Measurements from ENCODE around the gene USP47.
A peak's percentile ranks its signal among the peaks of the same experiment; 100 is the strongest.

USP47 gene

GRCh38 chr11:11983427-11983826 lies 141.7 kb downstream of the USP47 start:
- no peak for TF ChIP-seq CTCF (IDR thresholded peaks at IDR 0.05; ENCODE audit: insufficient read depth, low read depth, low read length, missing control alignments)
- DNase-seq (ENCODE audit: low read depth), result no peak
- no peak overlapping the region for H3K4me3 ChIP-seq (ENCODE audit: low read length)

GRCh38 chr11:11984563-11984962 lies 142.8 kb downstream of the USP47 start:
- no peak for TF ChIP-seq CTCF (IDR thresholded peaks at IDR 0.05; ENCODE audit: insufficient read depth, low read depth, low read length, missing control alignments)

GRCh38 chr11:11985016-11985715 lies 143.4 kb downstream of the USP47 start:
- no peak overlapping the region for H3K4me3 ChIP-seq (ENCODE audit: low read length)
- peak; percentile 51 for DNase-seq (ENCODE audit: low read depth)
- TF ChIP-seq CTCF (IDR thresholded peaks at IDR 0.05; ENCODE audit: insufficient read depth, low read depth, low read length, missing control alignments), result no peak

More at GRCh38 chr11:11984563-11984962, 142.8 kb downstream of the USP47 start:
- no peak overlapping the region for H3K4me3 ChIP-seq (ENCODE audit: low read length)
- DNase-seq (ENCODE audit: low read depth), result no peak

GRCh38 chr11:11985954-11986949 lies 144.5 kb downstream of the USP47 start:
- TF ChIP-seq CTCF (IDR thresholded peaks at IDR 0.05; ENCODE audit: insufficient read depth, low read depth, low read length, missing control alignments), result no peak
- no peak overlapping the region for H3K4me3 ChIP-seq (ENCODE audit: low read length)
- no peak for DNase-seq (ENCODE audit: low read depth)

- no peak overlapping the region for H3K4me3 ChIP-seq (ENCODE audit: low read length)
- DNase-seq (ENCODE audit: low read depth), result peak; percentile 11
- peak; percentile 23 for TF ChIP-seq CTCF (IDR thresholded peaks at IDR 0.05; ENCODE audit: insufficient read depth, low read depth, low read length, missing control alignments)
These were observed 145.8 kb downstream of the USP47 start for GRCh38 chr11:11987503-11988022.

GRCh38 chr11:11988099-11988651 lies 146.4 kb downstream of the USP47 start:
- TF ChIP-seq CTCF (IDR thresholded peaks at IDR 0.05; ENCODE audit: insufficient read depth, low read depth, low read length, missing control alignments), result no peak
- H3K4me3 ChIP-seq (ENCODE audit: low read length), result no peak overlapping the region

More at GRCh38 chr11:11988099-11988651, 146.4 kb downstream of the USP47 start:
- peak; percentile 52 for DNase-seq (ENCODE audit: low read depth)

Measured in epithelial cell of esophagus (primary cell).